HepG2 (cell line): ENCODE measurements around the gene ANKLE1. TPM values are rescaled to one million over a fixed set of nuclear protein-coding genes. Genes with fewer than 3 reads are reported as not detected.

ENCODE experiments used
- AGO2 ChIP-seq: fragments of 200-400 bp; formaldehyde crosslinking; optimal IDR thresholded peaks from 2 replicates; pipeline ENCODE3; 2017; ENCODE audit warnings: mild to moderate bottlenecking, low read depth, low read length, moderate library complexity
- ARID3A ChIP-seq: IDR thresholded peaks from 2 replicates; pipeline ENCODE4 v1.6.1; 2012; ENCODE audit warnings: low read depth, low read length, improper control_type of control experiment
- DPF2 ChIP-seq: sonication (generic); formaldehyde crosslinking; IDR thresholded peaks from 2 replicates; pipeline ENCODE4 v1.4.0; 2020; ENCODE audit warnings: mild to moderate bottlenecking, low read depth, missing genetic modification reagents, borderline replicate concordance
- FOXK1 ChIP-seq: sonication (generic); formaldehyde crosslinking; IDR thresholded peaks from 2 replicates; pipeline ENCODE4 v1.4.0; 2020; ENCODE audit warnings: low read depth, missing genetic modification reagents, borderline replicate concordance
- HNF1B ChIP-seq: sonication (generic); formaldehyde crosslinking; IDR thresholded peaks from 2 replicates; pipeline ENCODE4 v1.5.1; 2020; ENCODE audit warnings: mild to moderate bottlenecking, moderate library complexity, missing genetic modification reagents
- HNF4G ChIP-seq, 2 experiments: sonication (generic) in 1 of 2; formaldehyde crosslinking in 1 of 2; IDR thresholded peaks; 2 replicates each; pipeline versions ENCODE4 v1.4.0 to v1.6.1; 2011 to 2020; ENCODE audit warnings: borderline replicate concordance in 2 of 2, low read depth in 2 of 2, mild to moderate bottlenecking in 2 of 2, low read length in 1 of 2, missing genetic modification reagents in 1 of 2, moderate library complexity in 1 of 2
- KLF15 ChIP-seq: sonication (generic); formaldehyde crosslinking; IDR thresholded peaks from 2 replicates; pipeline ENCODE4 v1.8.1; 2023; ENCODE audit warnings: borderline replicate concordance, mild to moderate bottlenecking, inconsistent platforms, missing genetic modification reagents, mixed read lengths
- NR2F6 ChIP-seq, 2 experiments: IDR thresholded peaks; 2 replicates each; pipeline ENCODE4 v1.6.1; 2016; ENCODE audit warnings: antibody characterized with exemption in 1 of 2, mild to moderate bottlenecking in 1 of 2
- PPARG ChIP-seq: conservative IDR thresholded peaks from 2 replicates; pipeline ENCODE4 v1.6.1; 2016; ENCODE audit warnings: missing biosample characterization, missing genetic modification reagents
- RFXAP ChIP-seq: sonication (generic); formaldehyde crosslinking; IDR thresholded peaks from 2 replicates; pipeline ENCODE4 v1.4.0; 2020; ENCODE audit warnings: missing genetic modification reagents, borderline replicate concordance
- SKIL ChIP-seq: sonication (generic); formaldehyde crosslinking; IDR thresholded peaks from 2 replicates; pipeline ENCODE4 v1.8.0; 2022; ENCODE audit warnings: missing genetic modification reagents, mild to moderate bottlenecking, moderate library complexity, borderline replicate concordance
- THAP9 ChIP-seq: sonication (generic); formaldehyde crosslinking; IDR thresholded peaks from 2 replicates; pipeline ENCODE4; 2020; ENCODE audit warnings: missing genetic modification reagents, mild to moderate bottlenecking, borderline replicate concordance
- ZBTB20 ChIP-seq: sonication (generic); formaldehyde crosslinking; IDR thresholded peaks from 2 replicates; pipeline ENCODE4 v1.8.1; 2023; ENCODE audit warnings: missing genetic modification reagents, low read depth, mild to moderate bottlenecking, borderline replicate concordance
- ZKSCAN8 ChIP-seq: IDR thresholded peaks from 2 replicates; pipeline ENCODE4 v1.6.1; 2016; ENCODE audit warnings: borderline replicate concordance, missing genetic modification reagents, missing compliant biosample characterization
- ZNF326 ChIP-seq: sonication (generic); formaldehyde crosslinking; IDR thresholded peaks from 2 replicates; pipeline ENCODE4 v1.4.0; 2020; ENCODE audit warnings: missing genetic modification reagents, borderline replicate concordance
- ZNF605 ChIP-seq: sonication (generic); formaldehyde crosslinking; IDR thresholded peaks from 2 replicates; pipeline ENCODE4 v1.8.0; 2022; ENCODE audit warnings: mild to moderate bottlenecking, missing genetic modification reagents
- ZNF629 ChIP-seq: sonication (generic); formaldehyde crosslinking; conservative IDR thresholded peaks from 2 replicates; pipeline ENCODE4 v1.5.0; 2020; ENCODE audit warnings: missing genetic modification reagents
- ZNF709 ChIP-seq: sonication (generic); formaldehyde crosslinking; IDR thresholded peaks from 2 replicates; pipeline ENCODE4 v1.5.0; 2020; ENCODE audit warnings: mild to moderate bottlenecking, missing genetic modification reagents
- ZSCAN31 ChIP-seq: sonication (generic); formaldehyde crosslinking; IDR thresholded peaks from 2 replicates; pipeline ENCODE4 v1.5.0; 2020; ENCODE audit warnings: low read depth, mild to moderate bottlenecking, missing genetic modification reagents
- polyA plus RNA-seq, 8 experiments: library from polyadenylated mRNA; depleted of rRNA in 3 of 8; stranded (reverse) in 7 of 8; unstranded in 1 of 8; fragments of >200 nt; fragmentation: Illumina TruSeq in 4 of 8; extraction: Trizol in 4 of 8; gene quantifications; 2 replicates each; pipeline versions ENCODE4 v1.2.1 to v1.2.3, GENCODE V29; 2011 to 2016; ENCODE audit warnings: low read depth in 4 of 8, missing spikeins in 1 of 8, mixed read lengths in 1 of 8; ENCODE audit not compliant: insufficient read depth in 1 of 8
- total RNA-seq, 5 experiments: library from RNA; depleted of rRNA; stranded (reverse); fragments of >200 nt; fragmentation: Illumina TruSeq; extraction: Trizol; gene quantifications; 2 replicates each; pipeline ENCODE4 v1.2.3, GENCODE V29; 2016; ENCODE audit warnings: low read depth in 1 of 5

The ANKLE1 gene
- total and polyA plus RNA-seq, 2 of the 13 experiments (the other 11 are each of a cell fraction or from before 2014, with no cell fraction given) = 0.69 to 1.5 TPM

GRCh38 chr19:17240062-17240752, 41.5 kb upstream of the ANKLE1 start (continued):
- 0 out of 2 replicates have a peak, but pooled peaks have one; percentile 40 for TF ChIP-seq ZNF629 (CRISPR knock-in tag)
- peak; percentile 88 for TF ChIP-seq PPARG (CRISPR knock-in tag)
- TF ChIP-seq ZBTB20 (CRISPR knock-in tag) = no peak
- peak; percentile 74 for TF ChIP-seq AGO2
- TF ChIP-seq HNF4G (IDR thresholded peaks at IDR 0.05; ENCODE audit: borderline replicate concordance, low read depth, low read length) = peak; percentile 79
- peak; percentile 72; the same call in 1 of the 2 replicates for TF ChIP-seq HNF4G (CRISPR knock-in tag; IDR thresholded peaks at IDR 0.05; ENCODE audit: borderline replicate concordance, low read depth)
- no peak for TF ChIP-seq RFXAP (CRISPR knock-in tag)
- TF ChIP-seq ZNF709 (CRISPR knock-in tag) = 0 out of 2 replicates have a peak, but pooled peaks have one; percentile 29
- peak; percentile 43; the same call in 1 of the 2 replicates for TF ChIP-seq THAP9 (CRISPR knock-in tag)
- TF ChIP-seq ZNF605 = peak; percentile 38; the same call in 1 of the 2 replicates
- TF ChIP-seq ZNF326 = no peak
- TF ChIP-seq HNF1B = peak; percentile 62
- no peak for TF ChIP-seq DPF2 (CRISPR knock-in tag)
- TF ChIP-seq ZSCAN31 (CRISPR knock-in tag) = no peak
- 0 out of 2 replicates have a peak, but pooled peaks have one; percentile 11 for TF ChIP-seq ARID3A
- peak; percentile 74; the same call in 1 of the 2 replicates for TF ChIP-seq SKIL (CRISPR knock-in tag)
- peak; percentile 70; the same call in 1 of the 2 replicates for TF ChIP-seq ZKSCAN8 (CRISPR knock-in tag)
- peak; percentile 85 for TF ChIP-seq NR2F6 (IDR thresholded peaks at IDR 0.05)
- TF ChIP-seq NR2F6 (CRISPR knock-in tag; IDR thresholded peaks at IDR 0.05) = peak; percentile 81; the same call in 1 of the 2 replicates
- TF ChIP-seq KLF15 (CRISPR knock-in tag) = no peak
- TF ChIP-seq FOXK1 (CRISPR knock-in tag) = 0 out of 2 replicates have a peak, but pooled peaks have one; percentile 19
